ENCODE measurements around the gene IFT122. TPM values are rescaled to one million over a fixed set of nuclear protein-coding genes. Genes with fewer than 3 reads are reported as not detected.
"Not testable (repeated sequence)": the region's sequence is repeated elsewhere in the genome, so short reads cannot be mapped to it uniquely, and the experiment has no call there.

The IFT122 gene
- total and polyA plus RNA-seq, 3 experiments from 2014 or later = 4.3 to 16.5 (median 16.4) TPM

GRCh38 chr3:129481766-129482332, 41.8 kb downstream of the IFT122 start:
- CTCF ChIA-PET = interaction anchor here (2.3 kb wide), 1 partner anchor 8 kb away, joined by 8 read pairs; no protein-coding TSS in a partner anchor
- no peaks in the 10 kb centered on the region for H3K9me3 ChIP-seq (ENCODE audit: low read length)

GRCh38 chr3:129482721-129483120, 42.7 kb downstream of the IFT122 start:
- POLR2A ChIA-PET = no interaction called here
- DNase-seq = no peak
- CTCF ChIA-PET = no interaction called here
- Histone ChIP-seq H3K4me3 (ENCODE audit: low read length) (no peak overlapping the region), H3K27me3 (ENCODE audit: insufficient read depth, low read length, poor library complexity, severe bottlenecking) (no peaks in the 10 kb centered on the region), H3K36me3 (ENCODE audit: insufficient read depth, low read length) (no peaks in the 10 kb centered on the region), H3K9me3 (ENCODE audit: low read length) (no peaks in the 10 kb centered on the region), H3K4me1 (ENCODE audit: insufficient read depth, low read length) (peaks cover 12% of the 10 kb centered on the region), H3K27ac (ENCODE audit: low read depth, low read length) (no peak overlapping the region)
- Mint-ChIP-seq H3K27me3 (no peaks in the 10 kb centered on the region), H3K4me1 (peaks cover 5 to 7% (median 6%) of the 10 kb centered on the region in 3 donors), H3K36me3 (peaks cover 3 to 51% (median 14%) of the 10 kb centered on the region in 3 donors), H3K27ac (peak overlapping the region in 2 of 8 donors; percentile 23 to 80), H3K4me3 (no peak overlapping the region), H3K9me3 (no peaks in the 10 kb centered on the region)

More at GRCh38 chr3:129481766-129482332, 41.8 kb downstream of the IFT122 start:
- Histone ChIP-seq H3K4me1 (ENCODE audit: insufficient read depth, low read length) (peaks cover 12% of the 10 kb centered on the region), H3K4me3 (ENCODE audit: low read length) (no peak overlapping the region), H3K27me3 (ENCODE audit: insufficient read depth, low read length, poor library complexity, severe bottlenecking) (no peaks in the 10 kb centered on the region), H3K36me3 (ENCODE audit: insufficient read depth, low read length) (no peaks in the 10 kb centered on the region), H3K27ac (ENCODE audit: low read depth, low read length) (peak overlapping the region; percentile 22)
- POLR2A ChIA-PET = no interaction called here
- Mint-ChIP-seq H3K4me1 (peaks cover 5 to 7% (median 6%) of the 10 kb centered on the region in 3 donors), H3K27ac (peak overlapping the region in 7 of 8 donors; percentile 51 to 92 (median 81)), H3K4me3 (peak overlapping the region in 2 of 7 donors; percentile 4 to 26), H3K9me3 (no peaks in the 10 kb centered on the region), H3K27me3 (no peaks in the 10 kb centered on the region), H3K36me3 (peaks cover 3 to 60% (median 18%) of the 10 kb centered on the region in 3 donors)
- peak in 3 of 5 donors; percentile 18 to 58 (median 42) for DNase-seq

- no peaks in the 10 kb centered on the region for H3K9me3 ChIP-seq (ENCODE audit: low read length)
- no peaks in the 10 kb centered on the region for H3K27me3 Mint-ChIP-seq
- H3K4me3 ChIP-seq (ENCODE audit: low read length) = no peak overlapping the region
- DNase-seq = no peak
- peaks cover 5 to 7% (median 6%) of the 10 kb centered on the region in 3 donors for H3K4me1 Mint-ChIP-seq
- H3K36me3 ChIP-seq (ENCODE audit: insufficient read depth, low read length) = no peaks in the 10 kb centered on the region
- POLR2A ChIA-PET = no interaction called here
- H3K27me3 ChIP-seq (ENCODE audit: insufficient read depth, low read length, poor library complexity, severe bottlenecking) = no peaks in the 10 kb centered on the region
- H3K4me1 ChIP-seq (ENCODE audit: insufficient read depth, low read length) = peaks cover 12% of the 10 kb centered on the region
- no peaks in the 10 kb centered on the region for H3K9me3 Mint-ChIP-seq
- CTCF ChIA-PET = no interaction called here
- H3K27ac ChIP-seq (ENCODE audit: low read depth, low read length) = no peak overlapping the region
- peaks cover 3 to 44% (median 14%) of the 10 kb centered on the region in 3 donors for H3K36me3 Mint-ChIP-seq
- H3K4me3 Mint-ChIP-seq = no peak overlapping the region
- H3K27ac Mint-ChIP-seq = peak overlapping the region in 1 of 8 donors; percentile 85
These were observed 43.8 kb downstream of the IFT122 start for GRCh38 chr3:129483870-129484269.

- CTCF ChIA-PET = interaction anchor here (1.0 kb wide), 1 partner anchor 449 kb away, joined by 3 read pairs; no protein-coding TSS in a partner anchor
- POLR2A ChIA-PET; H3K4me1 Mint-ChIP-seq; H3K27ac Mint-ChIP-seq; DNase-seq; H3K4me3 ChIP-seq (ENCODE audit: low read length); H3K36me3 ChIP-seq (ENCODE audit: insufficient read depth, low read length); H3K27me3 Mint-ChIP-seq; H3K9me3 Mint-ChIP-seq; H3K27ac ChIP-seq (ENCODE audit: low read depth, low read length); H3K9me3 ChIP-seq (ENCODE audit: low read length); H3K27me3 ChIP-seq (ENCODE audit: insufficient read depth, low read length, poor library complexity, severe bottlenecking); H3K4me3 Mint-ChIP-seq: not testable (repeated sequence)
- H3K4me1 ChIP-seq (ENCODE audit: insufficient read depth, low read length) = peaks cover 12% of the 10 kb centered on the region
- peaks cover 3 to 41% (median 12%) of the 10 kb centered on the region in 3 donors for H3K36me3 Mint-ChIP-seq
These were observed 45.1 kb downstream of the IFT122 start for GRCh38 chr3:129485146-129485545.

- Mint-ChIP-seq H3K27me3 (no peaks in the 10 kb centered on the region), H3K4me1 (peaks cover 7 to 11% (median 9%) of the 10 kb centered on the region in 3 donors), H3K36me3 (peaks cover 3 to 38% (median 7%) of the 10 kb centered on the region in 3 donors), H3K27ac (peak overlapping the region in 3 of 8 donors; percentile 23 to 71 (median 57)), H3K4me3 (no peak overlapping the region), H3K9me3 (no peaks in the 10 kb centered on the region)
- no peak overlapping the region for H3K4me3 ChIP-seq (ENCODE audit: low read length)
- no peaks in the 10 kb centered on the region for H3K9me3 ChIP-seq (ENCODE audit: low read length)
- peaks cover 12% of the 10 kb centered on the region for H3K4me1 ChIP-seq (ENCODE audit: insufficient read depth, low read length)
- no peaks in the 10 kb centered on the region for H3K36me3 ChIP-seq (ENCODE audit: insufficient read depth, low read length)
- ChIA-PET CTCF (interaction anchor here (0.8 to 1.5 kb wide), 7 partner anchors 25 to 448 kb away, joined by 3 read pairs; no protein-coding TSS in a partner anchor), POLR2A (no interaction called here)
- DNase-seq = no peak
- H3K27me3 ChIP-seq (ENCODE audit: insufficient read depth, low read length, poor library complexity, severe bottlenecking) = no peaks in the 10 kb centered on the region
- no peak overlapping the region for H3K27ac ChIP-seq (ENCODE audit: low read depth, low read length)
These were observed 46.0 kb downstream of the IFT122 start for GRCh38 chr3:129485721-129486663.

- no peak overlapping the region for H3K4me3 ChIP-seq (ENCODE audit: low read length)
- ChIA-PET POLR2A (no interaction called here), CTCF (interaction anchor here (0.8 to 1.5 kb wide), 7 partner anchors 24 to 343 kb away, joined by 3 read pairs; no protein-coding TSS in a partner anchor)
- no peaks in the 10 kb centered on the region for H3K9me3 ChIP-seq (ENCODE audit: low read length)
- no peaks in the 10 kb centered on the region for H3K27me3 ChIP-seq (ENCODE audit: insufficient read depth, low read length, poor library complexity, severe bottlenecking)
- H3K4me1 ChIP-seq (ENCODE audit: insufficient read depth, low read length) = peaks cover 10% of the 10 kb centered on the region
- Mint-ChIP-seq H3K4me1 (peaks cover 7 to 10% (median 9%) of the 10 kb centered on the region in 3 donors), H3K4me3 (no peak overlapping the region), H3K9me3 (no peaks in the 10 kb centered on the region), H3K27me3 (no peaks in the 10 kb centered on the region), H3K27ac (peak overlapping the region in 3 of 8 donors; percentile 14 to 71 (median 57)), H3K36me3 (peaks cover 3 to 32% (median 7%) of the 10 kb centered on the region in 3 donors)
- H3K36me3 ChIP-seq (ENCODE audit: insufficient read depth, low read length) = no peaks in the 10 kb centered on the region
- DNase-seq = no peak
- no peak overlapping the region for H3K27ac ChIP-seq (ENCODE audit: low read depth, low read length)
These were observed 46.6 kb downstream of the IFT122 start for GRCh38 chr3:129486664-129487035.

- Histone ChIP-seq H3K36me3 (ENCODE audit: insufficient read depth, low read length) (no peaks in the 10 kb centered on the region), H3K4me1 (ENCODE audit: insufficient read depth, low read length) (peaks cover 4% of the 10 kb centered on the region), H3K27me3 (ENCODE audit: insufficient read depth, low read length, poor library complexity, severe bottlenecking) (no peaks in the 10 kb centered on the region), H3K9me3 (ENCODE audit: low read length) (no peaks in the 10 kb centered on the region), H3K4me3 (ENCODE audit: low read length) (no peak overlapping the region), H3K27ac (ENCODE audit: low read depth, low read length) (no peak overlapping the region)
- DNase-seq = no peak
- Mint-ChIP-seq H3K9me3 (no peaks in the 10 kb centered on the region), H3K36me3 (peaks cover 3 to 29% (median 10%) of the 10 kb centered on the region in 3 donors), H3K4me1 (peaks cover 2 to 4% (median 3%) of the 10 kb centered on the region in 3 donors), H3K4me3 (no peak overlapping the region), H3K27ac (peak overlapping the region in 1 of 8 donors; percentile 50), H3K27me3 (no peaks in the 10 kb centered on the region)
- ChIA-PET POLR2A (no interaction called here), CTCF (interaction anchor here (0.8 to 1.5 kb wide), 3 partner anchors 24 to 338 kb away, joined by 3 read pairs; no protein-coding TSS in a partner anchor)
These were observed 47.3 kb downstream of the IFT122 start for GRCh38 chr3:129487183-129487867.
